Pancreas (tissue), 10 donors: Measurements from ENCODE around the gene ABCA4. TPM values are rescaled to one million over a fixed set of nuclear protein-coding genes. Genes with fewer than 3 reads are reported as not detected.

Experiments
- ATAC-seq, 4 donors: fragments of 200-7000 bp; cut with Tn5 transposase; one replicate each; pipeline versions ENCODE4 v1.8.0 to v1.9.1; 2020; ENCODE audit warnings: mild to moderate bottlenecking in 4 of 4, moderate library complexity in 4 of 4
- DNase-seq, 6 donors: peaks; one replicate each; pipeline ENCODE4 v3.0.0-alpha.2; 2020
- FAIRE-seq: peaks from 2 replicates; lab custom pipeline; 2012; peaks lifted over from hg19 to GRCh38; lab: Jason Lieb, UNC
- H3K27ac ChIP-seq, 4 donors: fragments of 200-600 bp; sonication (generic); 1 replicate in 3 of 4; 2 replicates in 1 of 4; pipeline versions ENCODE4 v1.5.0 to v1.8.0; 2020
- H3K27me3 ChIP-seq, 4 donors: fragments of 200-600 bp; one replicate each; pipeline ENCODE4 v1.8.0; 2021
- H3K36me3 ChIP-seq, 3 donors: fragments of 200-600 bp; sonication (generic) in 1 of 3; one replicate each; pipeline versions ENCODE4 v1.5.0 to v1.8.0; 2020 to 2021
- H3K4me1 ChIP-seq, 3 donors: fragments of 200-600 bp; one replicate each; pipeline ENCODE4 v1.8.0; 2021
- H3K4me3 ChIP-seq, 4 donors: fragments of 200-600 bp; sonication (generic) in 2 of 4; one replicate each; pipeline versions ENCODE4 v1.5.0 to v1.8.0; 2020 to 2021
- H3K9me3 ChIP-seq, 4 donors: fragments of 200-600 bp; one replicate each; pipeline ENCODE4 v1.8.0; 2021
- CTCF ChIP-seq, 4 donors: fragments of 200-600 bp; sonication (generic) in 3 of 4; IDR thresholded peaks; one replicate each; pipeline versions ENCODE4 v1.5.0 to v1.8.0; 2021; ENCODE audit warnings: antibody characterized with exemption in 4 of 4
- WGBS, 2 donors: extraction: QIAGEN DNeasy Blood & Tissue Kit; methylation state at CpG; one replicate each; pipeline ENCODE4 v1.1.7; 2013; 5-methylcytosine and 5-hydroxymethylcytosine counted together
- intact Hi-C, 3 donors: fragments of 100-400 bp; cut with DNase I; formaldehyde crosslinking; loops; one replicate each; pipeline versions ENCODE4 v1.11.1 to v1.14.2; 2022
- polyA plus RNA-seq, 2 donors: library from polyadenylated mRNA; stranded (reverse); fragments of 200-250 nt; gene quantifications; one replicate each; pipeline ENCODE4 v1.2.3, GENCODE V29; 2013
- total RNA-seq, 6 donors: library from RNA; stranded (reverse); fragmentation: NEBNext Ultra II Directional in 4 of 6; extraction: Animal tissue kit (Norgen Biotek cat#: 25700) in 4 of 6; gene quantifications; one replicate each; pipeline versions ENCODE4 v1.2.1 to v1.2.4, GENCODE V29; 2021 to 2023
- donor health status: healthy with polysubstance abuse.
- donor health status: DM: no; HTN: no; CAD: no; lungs with moderate emphysema.
- donor health status: DM: no; HTN: no; CAD: no.
- donor health status: control.
- donor health status: control.
- donor health status: Bipolar disorder and iron deficiency.
- donor health status: DM: yes; HTN: yes; CAD: no.
- donor health status: DM: no; HTN: no; CAD: no.
- donor health status: DM: no; HTN: no; CAD: no.
- donor health status: DM: yes; HTN: yes; CAD: no.

ABCA4 gene
- total and polyA plus RNA-seq, 8 donors = 0.03 to 0.16 (median 0.14) TPM; not detected in 2

- no peak for ATAC-seq
- FAIRE-seq = no peak
- 80 to 93% methylated on average over 8 of the region's 8 CpGs for WGBS, 2 donors
Measured at GRCh38 chr1:94106716-94107115, 14.2 kb downstream of the ABCA4 start.

GRCh38 chr1:94105957-94106529, 14.9 kb downstream of the ABCA4 start:
- Histone ChIP-seq H3K4me1 (no peaks in the 10 kb centered on the region), H3K27me3 (no peaks in the 10 kb centered on the region), H3K9me3 (no peaks in the 10 kb centered on the region), H3K4me3 (no peak overlapping the region), H3K27ac (no peak overlapping the region), H3K36me3 (no peaks in the 10 kb centered on the region)
- intact Hi-C loops = no loop called here
- 80 to 87% methylated on average over 9 of the region's 9 CpGs for WGBS, 2 donors
- ATAC-seq (peak in 1 of 4 donors; percentile 46), FAIRE-seq (no peak), DNase-seq (no peak)
- TF ChIP-seq CTCF (IDR thresholded peaks at IDR 0.05) = no peak

More at GRCh38 chr1:94106716-94107115, 14.2 kb downstream of the ABCA4 start:
- H3K9me3 ChIP-seq = no peaks in the 10 kb centered on the region
- H3K4me3 ChIP-seq = no peak overlapping the region
- TF ChIP-seq CTCF (IDR thresholded peaks at IDR 0.05) = no peak
- H3K4me1 ChIP-seq = no peaks in the 10 kb centered on the region
- H3K27me3 ChIP-seq = no peaks in the 10 kb centered on the region
- DNase-seq = no peak
- no peak overlapping the region for H3K27ac ChIP-seq
- no peaks in the 10 kb centered on the region for H3K36me3 ChIP-seq
- intact Hi-C loops = no loop called here

- no peak for DNase-seq
- no peak for TF ChIP-seq CTCF (IDR thresholded peaks at IDR 0.05)
- 72 to 77% methylated on average over 7 of the region's 7 CpGs for WGBS, 2 donors
- H3K4me3 ChIP-seq = no peak overlapping the region
- no peaks in the 10 kb centered on the region for H3K9me3 ChIP-seq
- no peaks in the 10 kb centered on the region for H3K27me3 ChIP-seq
- FAIRE-seq = no peak
- no peak overlapping the region for H3K27ac ChIP-seq
- no peaks in the 10 kb centered on the region for H3K36me3 ChIP-seq
- intact Hi-C loops = no loop called here
- H3K4me1 ChIP-seq = no peaks in the 10 kb centered on the region
- ATAC-seq = no peak
Measured at GRCh38 chr1:94105581-94105952, 15.4 kb downstream of the ABCA4 start.

GRCh38 chr1:94104776-94105580, 16.0 kb downstream of the ABCA4 start:
- no peak for ATAC-seq
- H3K27ac ChIP-seq = no peak overlapping the region
- no peaks in the 10 kb centered on the region for H3K36me3 ChIP-seq
- TF ChIP-seq CTCF (IDR thresholded peaks at IDR 0.05) = no peak
- no peak for FAIRE-seq
- intact Hi-C loops = no loop called here
- no peaks in the 10 kb centered on the region for H3K9me3 ChIP-seq
- WGBS, 2 donors = 69 to 72% methylated on average over 10 of the region's 10 CpGs
- H3K4me3 ChIP-seq = no peak overlapping the region
- DNase-seq = no peak
- no peaks in the 10 kb centered on the region for H3K4me1 ChIP-seq
- H3K27me3 ChIP-seq = no peaks in the 10 kb centered on the region
